ENCODE results near the gene ECI1.

DNA sequence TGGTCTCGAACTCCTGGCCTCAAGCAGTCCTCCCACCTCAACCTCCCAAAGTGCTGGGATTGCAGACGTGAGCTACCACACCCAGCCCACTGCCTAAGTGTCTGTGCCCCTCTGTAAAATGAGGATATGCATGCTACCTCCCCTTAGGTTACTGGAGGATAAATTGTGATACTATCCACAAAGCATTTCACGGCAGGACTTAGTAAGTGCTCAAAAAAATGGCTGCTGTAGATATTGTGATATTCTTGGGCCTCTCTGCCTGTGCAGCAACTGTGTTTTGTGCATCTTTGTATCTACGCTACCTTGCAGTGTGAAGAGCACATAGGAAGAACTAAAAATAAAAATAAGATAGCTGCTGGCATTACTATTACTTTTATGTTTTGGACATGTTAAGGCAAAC is 53.1 kb downstream of the ECI1 start:
- TF ChIP-seq CTCF (IDR thresholded peaks at IDR 0.05; ENCODE audit: poor library complexity) (no peak), EZH2 (IDR thresholded peaks at IDR 0.05; ENCODE audit: borderline replicate concordance) (no peak), EZH2phosphoT487 (IDR thresholded peaks at IDR 0.05; ENCODE audit: low read depth, severe bottlenecking, unreplicated experiment) (no peak)

Measured in hepatocyte (in vitro differentiated cells).